HCT116 (cell line): Measurements from ENCODE around the gene UAP1. TPM values are rescaled to one million over a fixed set of nuclear protein-coding genes. Genes with fewer than 3 reads are reported as not detected.

Source experiments
- ATAC-seq: fragments of 200-7000 bp; cut with Tn5 transposase; 2 replicates; pipeline ENCODE4 v1.9.1; 2020; ENCODE audit warnings: mild to moderate bottlenecking, moderate library complexity
- BruUV-seq: library from RNA; stranded (reverse); fragments of 400-500 nt; replicated peaks from 2 replicates; lab custom pipeline; 2021; lab: Mats Ljungman, UMichigan
- CTCF ChIA-PET: fragments of 300-600 bp; sonication (Branson Sonifier 250); formaldehyde crosslinking; loops from one replicate; lab custom pipeline; 2021; ENCODE audit warnings: antibody characterized with exemption; lab: Charles Lee
- POLR2A ChIA-PET: fragments of 300-600, 350-600 bp; sonication (Branson Sonifier 250); formaldehyde crosslinking; loops from one replicate; lab custom pipeline; 2021; ENCODE audit warnings: antibody characterized with exemption; lab: Charles Lee
- RAD21 ChIA-PET, 2 experiments: fragments of 300-600 bp; sonication (Branson Sonifier 250); formaldehyde crosslinking; loops; one replicate each; lab custom pipeline; 2023; ENCODE audit warnings: low total read pairs in 2 of 2; ENCODE audit not compliant: uncharacterized antibody in 2 of 2, unreplicated experiment in 2 of 2, low non-redundant PET in 1 of 2; lab: Charles Lee
- DNase-seq: peaks from one replicate; pipeline ENCODE4 v3.0.0-alpha.2; 2010; ENCODE audit warnings: low read depth, low spot score
- H2AFZ ChIP-seq: fragments of 200-600 bp; shearing (Covaris generic), sonication (generic); 2 replicates; pipeline ENCODE4 v1.6.1; 2017; ENCODE audit warnings: low read depth, mixed run types, mixed read lengths, antibody characterized with exemption, low read length; ENCODE audit not compliant: poor library complexity, severe bottlenecking
- H3K27ac ChIP-seq: 2 replicates; pipeline ENCODE4 v1.5.1; 2012; ENCODE audit warnings: low read depth, low read length
- H3K27me3 ChIP-seq: fragments of 200-600 bp; sonication (generic); 2 replicates; pipeline ENCODE4 v1.6.1; 2016; ENCODE audit warnings: mixed run types, low read length, mixed read lengths; ENCODE audit not compliant: insufficient read depth
- H3K36me3 ChIP-seq, 2 experiments: fragments of 200-500 bp in 1 of 2; fragments of 200-600 bp in 1 of 2; sonication (Bioruptor generic) in 1 of 2; sonication (generic) in 1 of 2; 2 replicates each; pipeline versions ENCODE4 v1.5.1 to v1.6.1; 2014 to 2016; ENCODE audit warnings: low read length in 2 of 2, inconsistent platforms in 1 of 2, mixed read lengths in 1 of 2, mixed run types in 1 of 2; ENCODE audit not compliant: insufficient read depth in 2 of 2, control insufficient read depth in 1 of 2
- H3K4me1 ChIP-seq, 2 experiments: fragments of 200-600 bp in 1 of 2; sonication (generic) in 1 of 2; 2 replicates each; pipeline versions ENCODE4 v1.5.1 to v1.6.1; 2012 to 2017; ENCODE audit warnings: low read length in 2 of 2, inconsistent platforms in 1 of 2, mild to moderate bottlenecking in 1 of 2, mixed read lengths in 1 of 2, mixed run types in 1 of 2, moderate library complexity in 1 of 2; ENCODE audit not compliant: insufficient read depth in 2 of 2, control insufficient read depth in 1 of 2
- H3K4me2 ChIP-seq: fragments of 200-600 bp; sonication (generic); 2 replicates; pipeline ENCODE4 v1.6.1; 2017; ENCODE audit warnings: mixed run types, low read length, mixed read lengths
- H3K4me3 ChIP-seq, 2 experiments: fragments of 200-600 bp in 1 of 2; sonication (generic) in 1 of 2; replicated peaks in 1 of 2; 2 replicates each; pipeline ENCODE4 v1.5.1; 2011 to 2016; ENCODE audit warnings: low read length in 2 of 2, control low read depth in 1 of 2, low read depth in 1 of 2, mild to moderate bottlenecking in 1 of 2, mixed read lengths in 1 of 2, mixed run types in 1 of 2
- H3K79me2 ChIP-seq: fragments of 200-600 bp; sonication (generic); 2 replicates; pipeline ENCODE4 v1.6.1; 2017; ENCODE audit warnings: mild to moderate bottlenecking, mixed run types, low read length, moderate library complexity, mixed read lengths; ENCODE audit not compliant: insufficient read depth
- H3K9ac ChIP-seq: fragments of 200-600 bp; sonication (generic); 2 replicates; pipeline ENCODE4 v1.6.1; 2016; ENCODE audit warnings: low read length, mixed read lengths
- H3K9me2 ChIP-seq: fragments of 200-600 bp; sonication (generic), shearing (Covaris generic); 2 replicates; pipeline ENCODE4 v1.6.1; 2017; ENCODE audit warnings: mixed run types, mild to moderate bottlenecking, moderate library complexity; ENCODE audit not compliant: insufficient read depth
- H3K9me3 ChIP-seq, 2 experiments: fragments of 200-500 bp in 1 of 2; fragments of 200-600 bp in 1 of 2; sonication (Bioruptor generic) in 1 of 2; sonication (generic) in 1 of 2; 2 replicates each; pipeline ENCODE4 v1.6.1; 2014 to 2017; ENCODE audit warnings: low read length in 2 of 2, mixed read lengths in 2 of 2, inconsistent platforms in 1 of 2, low read depth in 1 of 2, mild to moderate bottlenecking in 1 of 2, mixed run types in 1 of 2, moderate library complexity in 1 of 2; ENCODE audit not compliant: control insufficient read depth in 1 of 2, insufficient read depth in 1 of 2
- H4K20me1 ChIP-seq: fragments of 200-600 bp; sonication (generic), shearing (Covaris generic); 2 replicates; pipeline ENCODE4 v1.6.1; 2017; ENCODE audit warnings: mixed run types, mild to moderate bottlenecking, moderate library complexity; ENCODE audit not compliant: insufficient read depth
- CBX3 ChIP-seq: IDR thresholded peaks from 2 replicates; pipeline ENCODE4 v1.6.1; 2012; ENCODE audit warnings: low read depth
- EZH2phosphoT487 ChIP-seq: fragments of 200-600 bp; IDR thresholded peaks from 2 replicates; pipeline ENCODE4 v1.6.1; 2018; ENCODE audit warnings: antibody characterized with exemption, borderline replicate concordance
- POLR2A ChIP-seq: IDR thresholded peaks from 2 replicates; pipeline ENCODE4 v1.7.0; 2011; ENCODE audit warnings: borderline replicate concordance; ENCODE audit not compliant: insufficient read depth, insufficient read length; ENCODE audit errors: extremely low read depth
- ZFX ChIP-seq: fragments of 450-650 bp; IDR thresholded peaks from 2 replicates; pipeline ENCODE4 v1.6.1; 2017
- intact Hi-C: fragments of 100-400 bp; cut with micrococcal nuclease; formaldehyde crosslinking; loops from 2 replicates; pipeline ENCODE4 v1.10.0; 2022
- total RNA-seq: library from RNA; stranded (reverse); gene quantifications from one replicate; pipeline ENCODE4 v1.2.1, GENCODE V29; 2021; ENCODE audit not compliant: unreplicated experiment
- TF ChIP-seq, protein P1 (sequence below): IDR thresholded peaks from 2 replicates; pipeline ENCODE4 v1.6.1; 2011; ENCODE audit warnings: mild to moderate bottlenecking, low read length, moderate library complexity; ENCODE audit not compliant: insufficient replicate concordance; ENCODE audit errors: extremely low read depth
- TF ChIP-seq, protein P2 (sequence below): IDR thresholded peaks from 2 replicates; pipeline ENCODE4 v1.6.1; 2012
- TF ChIP-seq, protein P3 (sequence below), 3 experiments: fragments of 200-600 bp in 1 of 3; sonication (generic) in 1 of 3; IDR thresholded peaks in 2 of 3; conservative IDR thresholded peaks in 1 of 3; 2 replicates each; pipeline ENCODE4 v1.5.1; 2012 to 2017; ENCODE audit warnings: low read depth in 2 of 3, low read length in 2 of 3, antibody characterized with exemption in 1 of 3, borderline replicate concordance in 1 of 3, control low read depth in 1 of 3, mild to moderate bottlenecking in 1 of 3, mixed read lengths in 1 of 3, mixed run types in 1 of 3, moderate library complexity in 1 of 3; ENCODE audit not compliant: insufficient read depth in 1 of 3

UAP1 gene
- total RNA-seq, 1 experiment from 2014 or later, result 51.4 TPM

DNA sequence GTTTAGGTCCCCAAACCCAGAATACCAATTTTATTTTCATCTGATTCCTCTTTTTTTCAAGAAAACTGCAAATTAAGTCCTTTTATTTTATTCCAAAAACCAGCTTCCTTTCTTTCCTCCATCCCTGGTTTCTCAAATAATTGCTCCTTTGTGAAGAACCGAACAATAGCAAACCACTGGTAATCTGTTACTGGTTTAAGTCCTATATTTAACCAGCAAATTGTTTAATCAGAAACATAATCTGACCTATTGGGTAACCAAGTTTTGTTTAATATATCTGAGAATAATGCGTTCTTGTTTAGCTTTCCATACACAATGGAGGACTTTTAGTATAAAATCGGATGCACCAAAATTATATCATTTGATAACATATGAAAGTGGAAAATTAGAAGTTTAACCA is 57.6 kb downstream of the UAP1 start:
- Histone ChIP-seq H3K9ac (no peak overlapping the region), H3K4me2 (no peak overlapping the region), H3K36me3 (no peaks in the 10 kb centered on the region), H3K9me2 (no peaks in the 10 kb centered on the region), H3K79me2 (no peaks in the 10 kb centered on the region), H3K27me3 (no peaks in the 10 kb centered on the region), H3K4me3 (no peak overlapping the region), H3K9me3 (0 out of 4 replicates have a peak, but pooled peaks cover 0 to 5% of the 10 kb centered on the region in 2 experiments), H2AFZ (no peak overlapping the region), H3K27ac (no peak overlapping the region), H4K20me1 (no peaks in the 10 kb centered on the region), H3K4me1 (no peaks in the 10 kb centered on the region)
- ATAC-seq (no peak), DNase-seq (no peak)
- ChIA-PET POLR2A (no interaction called here), CTCF (no interaction called here), RAD21 (no interaction called here)
- no TSS peak for BruUV-seq
- intact Hi-C loops, result loop anchor here (10.0 kb wide), 1 partner anchor 264 kb away; no protein-coding TSS in a partner anchor
- TF ChIP-seq, protein P1, sequence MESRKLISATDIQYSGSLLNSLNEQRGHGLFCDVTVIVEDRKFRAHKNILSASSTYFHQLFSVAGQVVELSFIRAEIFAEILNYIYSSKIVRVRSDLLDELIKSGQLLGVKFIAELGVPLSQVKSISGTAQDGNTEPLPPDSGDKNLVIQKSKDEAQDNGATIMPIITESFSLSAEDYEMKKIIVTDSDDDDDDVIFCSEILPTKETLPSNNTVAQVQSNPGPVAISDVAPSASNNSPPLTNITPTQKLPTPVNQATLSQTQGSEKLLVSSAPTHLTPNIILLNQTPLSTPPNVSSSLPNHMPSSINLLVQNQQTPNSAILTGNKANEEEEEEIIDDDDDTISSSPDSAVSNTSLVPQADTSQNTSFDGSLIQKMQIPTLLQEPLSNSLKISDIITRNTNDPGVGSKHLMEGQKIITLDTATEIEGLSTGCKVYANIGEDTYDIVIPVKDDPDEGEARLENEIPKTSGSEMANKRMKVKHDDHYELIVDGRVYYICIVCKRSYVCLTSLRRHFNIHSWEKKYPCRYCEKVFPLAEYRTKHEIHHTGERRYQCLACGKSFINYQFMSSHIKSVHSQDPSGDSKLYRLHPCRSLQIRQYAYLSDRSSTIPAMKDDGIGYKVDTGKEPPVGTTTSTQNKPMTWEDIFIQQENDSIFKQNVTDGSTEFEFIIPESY, result no peak
- TF ChIP-seq, protein P2, sequence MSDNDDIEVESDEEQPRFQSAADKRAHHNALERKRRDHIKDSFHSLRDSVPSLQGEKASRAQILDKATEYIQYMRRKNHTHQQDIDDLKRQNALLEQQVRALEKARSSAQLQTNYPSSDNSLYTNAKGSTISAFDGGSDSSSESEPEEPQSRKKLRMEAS, result no peak
- TF ChIP-seq CBX3 (no peak), POLR2A (no peak), EZH2phosphoT487 (no peak), ZFX (no peak)
- TF ChIP-seq, protein P3, sequence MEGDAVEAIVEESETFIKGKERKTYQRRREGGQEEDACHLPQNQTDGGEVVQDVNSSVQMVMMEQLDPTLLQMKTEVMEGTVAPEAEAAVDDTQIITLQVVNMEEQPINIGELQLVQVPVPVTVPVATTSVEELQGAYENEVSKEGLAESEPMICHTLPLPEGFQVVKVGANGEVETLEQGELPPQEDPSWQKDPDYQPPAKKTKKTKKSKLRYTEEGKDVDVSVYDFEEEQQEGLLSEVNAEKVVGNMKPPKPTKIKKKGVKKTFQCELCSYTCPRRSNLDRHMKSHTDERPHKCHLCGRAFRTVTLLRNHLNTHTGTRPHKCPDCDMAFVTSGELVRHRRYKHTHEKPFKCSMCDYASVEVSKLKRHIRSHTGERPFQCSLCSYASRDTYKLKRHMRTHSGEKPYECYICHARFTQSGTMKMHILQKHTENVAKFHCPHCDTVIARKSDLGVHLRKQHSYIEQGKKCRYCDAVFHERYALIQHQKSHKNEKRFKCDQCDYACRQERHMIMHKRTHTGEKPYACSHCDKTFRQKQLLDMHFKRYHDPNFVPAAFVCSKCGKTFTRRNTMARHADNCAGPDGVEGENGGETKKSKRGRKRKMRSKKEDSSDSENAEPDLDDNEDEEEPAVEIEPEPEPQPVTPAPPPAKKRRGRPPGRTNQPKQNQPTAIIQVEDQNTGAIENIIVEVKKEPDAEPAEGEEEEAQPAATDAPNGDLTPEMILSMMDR (IDR thresholded peaks at IDR 0.05 in 2 of 3, conservative IDR thresholded peaks at IDR 0.05 in 1 of 3; ENCODE audit: borderline replicate concordance in 1 of 3, insufficient read depth in 1 of 3, low read depth in 2 of 3, low read length in 2 of 3), result no peak
